CD8-positive, alpha-beta memory T cell (primary cell): ENCODE data around the gene SPAG8. TPM values are rescaled to one million over a fixed set of nuclear protein-coding genes. Genes with fewer than 3 reads are reported as not detected.

Experiments used
- CTCF ChIA-PET: fragments of 350-600 bp; sonication (Branson Sonifier 250); formaldehyde crosslinking; loops from one replicate; lab custom pipeline; 2021; ENCODE audit warnings: antibody characterized with exemption; lab: Charles Lee
- POLR2A ChIA-PET: fragments of 350-600 bp; sonication (Branson Sonifier 250); formaldehyde crosslinking; loops from one replicate; lab custom pipeline; 2021; ENCODE audit warnings: antibody characterized with exemption; lab: Charles Lee
- DNase-seq, 5 donors: peaks; one replicate each; pipeline versions ENCODE4 v3.0.0 to v3.0.0-alpha.2; 2020 to 2022; ENCODE audit warnings: mixed read lengths in 1 of 5
- H3K27ac ChIP-seq: one replicate; pipeline ENCODE4 v1.7.0; 2013; ENCODE audit warnings: low read depth, mild to moderate bottlenecking, low read length, moderate library complexity
- H3K27me3 ChIP-seq: 2 replicates; pipeline ENCODE4 v1.7.0; 2013; ENCODE audit warnings: low read length, mild to moderate bottlenecking; ENCODE audit not compliant: insufficient read depth, poor library complexity, severe bottlenecking
- H3K36me3 ChIP-seq: 2 replicates; pipeline ENCODE4 v1.7.0; 2013; ENCODE audit warnings: mild to moderate bottlenecking, low read length, moderate library complexity; ENCODE audit not compliant: insufficient read depth
- H3K4me1 ChIP-seq: 2 replicates; pipeline ENCODE4 v1.7.0; 2013; ENCODE audit warnings: mild to moderate bottlenecking, low read length, moderate library complexity; ENCODE audit not compliant: insufficient read depth
- H3K4me3 ChIP-seq: 2 replicates; pipeline ENCODE4 v1.7.0; 2013; ENCODE audit warnings: mild to moderate bottlenecking, low read length
- H3K9me3 ChIP-seq: 2 replicates; pipeline ENCODE4 v1.7.0; 2013; ENCODE audit warnings: mild to moderate bottlenecking, low read length
- H3K27ac Mint-ChIP-seq, 8 donors: one replicate each; pipeline ENCODE4 v1.8.0; 2020 to 2021; ENCODE audit warnings: mixed read lengths in 8 of 8, mild to moderate bottlenecking in 6 of 8, inconsistent platforms in 3 of 8, moderate library complexity in 3 of 8
- H3K27me3 Mint-ChIP-seq, 2 donors: one replicate each; pipeline ENCODE4 v1.8.0; 2020 to 2021; ENCODE audit warnings: mixed read lengths in 2 of 2, mild to moderate bottlenecking in 1 of 2, moderate library complexity in 1 of 2
- H3K36me3 Mint-ChIP-seq, 3 donors: one replicate each; pipeline ENCODE4 v1.8.0; 2020 to 2021; ENCODE audit warnings: mixed read lengths in 3 of 3, inconsistent platforms in 1 of 3, mild to moderate bottlenecking in 1 of 3
- H3K4me1 Mint-ChIP-seq, 3 donors: one replicate each; pipeline ENCODE4 v1.8.0; 2020 to 2021; ENCODE audit warnings: mixed read lengths in 3 of 3, inconsistent platforms in 1 of 3, mild to moderate bottlenecking in 1 of 3
- H3K4me3 Mint-ChIP-seq, 7 donors: one replicate each; pipeline ENCODE4 v1.8.0; 2020 to 2021; ENCODE audit warnings: mixed read lengths in 7 of 7, mild to moderate bottlenecking in 6 of 7, moderate library complexity in 4 of 7, inconsistent platforms in 2 of 7
- H3K9me3 Mint-ChIP-seq, 5 donors: one replicate each; pipeline ENCODE4 v1.8.0; 2020 to 2022; ENCODE audit warnings: mixed read lengths in 5 of 5, mild to moderate bottlenecking in 3 of 5, moderate library complexity in 2 of 5, inconsistent platforms in 1 of 5
- polyA plus RNA-seq: library from polyadenylated mRNA; unstranded; fragments of 300-500 nt; fragmentation: Illumina TruSeq; gene quantifications from one replicate; pipeline ENCODE4 v1.2.3, GENCODE V29; 2021
- total RNA-seq, 2 experiments: library from RNA; stranded (reverse); gene quantifications; one replicate each; pipeline ENCODE4 v1.2.3, GENCODE V29; 2021

Gene SPAG8
- total and polyA plus RNA-seq, 3 experiments from 2014 or later, result 0.79 to 1.8 (median 0.98) TPM

DNA sequence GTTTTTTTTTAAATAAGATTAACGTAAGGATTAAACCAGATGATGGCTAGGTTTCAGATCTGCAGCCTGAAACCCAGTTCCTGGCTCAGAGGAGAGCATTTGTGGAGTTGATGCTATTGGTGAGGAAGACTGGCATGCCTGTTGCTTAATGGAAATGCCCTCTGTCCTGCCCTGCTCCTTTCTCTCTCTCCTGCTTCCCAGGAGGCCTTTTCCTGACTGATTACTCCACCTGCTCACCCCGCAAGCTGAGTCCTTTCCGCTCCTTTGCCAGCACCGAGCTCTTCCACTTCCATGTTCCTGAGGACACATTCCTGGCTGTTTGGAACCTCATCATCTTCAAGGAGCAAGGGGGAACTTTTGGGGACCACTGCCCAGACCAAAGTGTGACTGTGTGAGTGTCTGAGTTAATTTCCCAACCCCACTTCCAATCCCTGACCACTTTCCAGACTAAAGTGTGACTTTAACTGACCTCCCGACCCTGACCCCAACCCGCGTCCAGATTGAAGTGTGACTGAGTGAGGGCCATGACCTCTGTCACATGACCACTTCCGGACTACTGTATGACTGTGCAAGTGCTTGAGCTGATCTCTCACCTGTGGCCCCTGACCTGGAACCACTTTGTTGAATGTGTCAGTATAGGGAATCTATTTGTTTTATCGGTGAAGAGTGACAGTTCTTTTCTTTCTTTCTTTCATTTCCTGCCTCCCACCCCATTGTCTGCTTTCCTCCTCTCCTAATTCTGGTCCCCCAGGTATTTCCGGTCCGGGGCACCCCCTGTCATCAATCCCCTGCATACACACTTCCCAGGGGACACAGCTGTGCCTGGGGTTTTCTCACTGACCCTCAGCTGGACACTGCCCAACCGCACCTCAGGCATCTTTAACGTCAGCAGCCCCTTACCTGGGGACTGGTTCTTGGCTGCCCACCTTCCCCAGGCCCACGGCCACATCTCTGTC is 22.5 kb upstream of the SPAG8 start:
- no peaks in the 10 kb centered on the region for H3K36me3 ChIP-seq
- no peak for DNase-seq
- Mint-ChIP-seq H3K27ac (peak overlapping the region in 3 of 8 donors; percentile 42 to 55 (median 44)), H3K4me3 (peak overlapping the region in 1 of 7 donors; percentile 51), H3K4me1 (peaks cover 8 to 24% (median 8%) of the 10 kb centered on the region in 3 donors), H3K27me3 (no peaks in the 10 kb centered on the region), H3K9me3 (no peaks in the 10 kb centered on the region), H3K36me3 (no peaks in the 10 kb centered on the region)
- ChIA-PET CTCF (interaction anchor here (0.8 to 2.8 kb wide), 5 partner anchors 9 to 98 kb away, joined by 3 to 18 read pairs (median 4); no protein-coding TSS in a partner anchor), POLR2A (interaction anchor here (0.7 kb wide), 1 partner anchor 80 kb away, joined by 9 read pairs; no protein-coding TSS in a partner anchor)
- H3K9me3 ChIP-seq, result no peaks in the 10 kb centered on the region
- H3K27ac ChIP-seq, result no peak overlapping the region
- H3K4me1 ChIP-seq, result peaks cover 7% of the 10 kb centered on the region
- H3K4me3 ChIP-seq, result no peak overlapping the region
- no peaks in the 10 kb centered on the region for H3K27me3 ChIP-seq

DNA sequence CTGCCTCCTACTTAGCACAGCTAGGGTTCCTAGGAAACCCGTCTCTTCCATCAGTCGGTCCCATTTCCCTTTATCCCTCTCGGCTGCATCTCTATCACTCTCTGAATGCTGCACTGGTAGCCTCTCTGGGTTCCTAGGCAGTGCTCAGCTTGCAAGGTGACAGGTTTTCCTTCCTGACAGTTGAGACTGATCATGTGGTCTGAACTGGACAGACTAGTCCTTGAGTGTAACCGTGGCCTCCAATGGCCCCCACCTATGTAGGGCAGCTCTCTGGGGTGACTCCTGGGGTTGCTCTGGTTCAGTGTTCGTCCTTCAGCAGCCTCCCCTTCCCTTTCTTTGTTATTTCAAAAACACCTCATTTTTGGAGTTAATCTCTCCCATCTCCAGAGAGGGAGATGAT is 20.8 kb upstream of the SPAG8 start:
- Histone ChIP-seq H3K9me3 (no peaks in the 10 kb centered on the region), H3K27me3 (no peaks in the 10 kb centered on the region), H3K27ac (no peak overlapping the region), H3K4me3 (no peak overlapping the region), H3K4me1 (peaks cover 14% of the 10 kb centered on the region), H3K36me3 (no peaks in the 10 kb centered on the region)
- Mint-ChIP-seq H3K4me3 (peak overlapping the region in 1 of 7 donors; percentile 78), H3K4me1 (peaks cover 18 to 34% (median 19%) of the 10 kb centered on the region in 3 donors), H3K36me3 (peaks cover 0 to 4% (median 0%) of the 10 kb centered on the region in 3 donors), H3K9me3 (no peaks in the 10 kb centered on the region), H3K27me3 (no peaks in the 10 kb centered on the region), H3K27ac (peak overlapping the region in 1 of 8 donors; percentile 43)
- POLR2A ChIA-PET, result no interaction called here
- no peak for DNase-seq
- CTCF ChIA-PET, result interaction anchor here (2.5 kb wide), 1 partner anchor 42 kb away, joined by 8 read pairs; no protein-coding TSS in a partner anchor

DNA sequence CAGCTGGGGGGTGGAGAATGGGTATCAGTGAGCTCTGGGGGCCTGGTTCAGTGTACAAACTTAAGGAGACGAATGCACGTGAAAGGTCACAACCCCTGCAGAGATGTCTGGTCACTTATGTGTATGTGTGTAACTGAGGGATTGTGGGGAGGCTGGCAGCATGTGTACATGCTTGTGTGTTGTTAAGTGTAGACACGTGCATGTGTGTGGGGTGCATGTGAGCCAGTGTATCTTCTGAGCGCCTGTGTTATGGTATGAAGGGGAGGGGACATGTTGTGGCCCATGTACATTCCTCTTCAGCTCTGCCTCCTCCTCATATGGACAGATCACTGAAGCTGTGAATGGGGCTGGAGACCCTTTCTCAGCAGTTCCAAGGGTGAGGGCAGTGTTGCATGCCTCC is 19.0 kb upstream of the SPAG8 start:
- H3K27me3 Mint-ChIP-seq, result no peaks in the 10 kb centered on the region
- H3K4me3 Mint-ChIP-seq, result peak overlapping the region in 5 of 7 donors; percentile 17 to 80 (median 48)
- POLR2A ChIA-PET, result interaction anchor here (0.7 kb wide), 1 partner anchor 102 kb away, joined by 3 read pairs; no protein-coding TSS in a partner anchor
- H3K36me3 Mint-ChIP-seq, result peaks cover 0 to 4% (median 0%) of the 10 kb centered on the region in 3 donors
- Histone ChIP-seq H3K4me3 (no peak overlapping the region), H3K27me3 (no peaks in the 10 kb centered on the region), H3K9me3 (no peaks in the 10 kb centered on the region), H3K36me3 (no peaks in the 10 kb centered on the region), H3K27ac (no peak overlapping the region), H3K4me1 (peaks cover 14% of the 10 kb centered on the region)
- H3K4me1 Mint-ChIP-seq, result peaks cover 21 to 36% (median 22%) of the 10 kb centered on the region in 3 donors
- CTCF ChIA-PET, result interaction anchor here (1.8 to 2.5 kb wide), 2 partner anchors 17 to 41 kb away, joined by 5 to 8 read pairs; partner anchors contain the start of gene HINT2
- no peak for DNase-seq
- no peaks in the 10 kb centered on the region for H3K9me3 Mint-ChIP-seq
- peak overlapping the region in 1 of 8 donors; percentile 68 for H3K27ac Mint-ChIP-seq

DNA sequence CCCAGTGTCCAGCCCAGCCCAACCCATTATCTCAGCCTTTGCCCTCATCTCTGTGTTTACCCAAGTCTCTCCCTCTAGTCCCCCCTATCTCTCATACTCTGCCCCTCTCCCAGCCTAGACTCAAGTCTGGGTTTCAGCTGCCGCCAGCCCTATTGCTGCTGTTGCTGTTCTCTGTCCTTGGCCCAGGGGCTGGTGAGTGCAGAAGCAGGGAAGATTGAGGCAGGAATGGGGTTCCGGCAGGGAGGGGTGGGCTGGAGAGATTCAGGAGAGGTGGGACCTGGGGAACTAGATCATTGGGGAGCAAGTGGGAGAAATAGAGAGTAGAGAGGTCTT is 17.7 kb upstream of the SPAG8 start:
- H3K4me3 ChIP-seq, result peak overlapping the region; percentile 90
- peak overlapping the region; percentile 64 for H3K27ac ChIP-seq
- ChIA-PET POLR2A (interaction anchor here (1.3 kb wide), 1 partner anchor 18 kb away, joined by 3 read pairs; the partner anchor contains the start of gene SPAG8), CTCF (no interaction called here)
- Mint-ChIP-seq H3K9me3 (no peaks in the 10 kb centered on the region), H3K4me3 (peak overlapping the region; percentile 79 to 89 (median 84)), H3K27ac (peak overlapping the region; percentile 81 to 95 (median 92)), H3K27me3 (no peaks in the 10 kb centered on the region), H3K36me3 (peaks cover 0 to 4% (median 0%) of the 10 kb centered on the region in 3 donors), H3K4me1 (peaks cover 22 to 38% (median 24%) of the 10 kb centered on the region in 3 donors)
- H3K4me1 ChIP-seq, result peaks cover 14% of the 10 kb centered on the region
- no peaks in the 10 kb centered on the region for H3K9me3 ChIP-seq
- DNase-seq, result no peak
- H3K27me3 ChIP-seq, result no peaks in the 10 kb centered on the region
- no peaks in the 10 kb centered on the region for H3K36me3 ChIP-seq

DNA sequence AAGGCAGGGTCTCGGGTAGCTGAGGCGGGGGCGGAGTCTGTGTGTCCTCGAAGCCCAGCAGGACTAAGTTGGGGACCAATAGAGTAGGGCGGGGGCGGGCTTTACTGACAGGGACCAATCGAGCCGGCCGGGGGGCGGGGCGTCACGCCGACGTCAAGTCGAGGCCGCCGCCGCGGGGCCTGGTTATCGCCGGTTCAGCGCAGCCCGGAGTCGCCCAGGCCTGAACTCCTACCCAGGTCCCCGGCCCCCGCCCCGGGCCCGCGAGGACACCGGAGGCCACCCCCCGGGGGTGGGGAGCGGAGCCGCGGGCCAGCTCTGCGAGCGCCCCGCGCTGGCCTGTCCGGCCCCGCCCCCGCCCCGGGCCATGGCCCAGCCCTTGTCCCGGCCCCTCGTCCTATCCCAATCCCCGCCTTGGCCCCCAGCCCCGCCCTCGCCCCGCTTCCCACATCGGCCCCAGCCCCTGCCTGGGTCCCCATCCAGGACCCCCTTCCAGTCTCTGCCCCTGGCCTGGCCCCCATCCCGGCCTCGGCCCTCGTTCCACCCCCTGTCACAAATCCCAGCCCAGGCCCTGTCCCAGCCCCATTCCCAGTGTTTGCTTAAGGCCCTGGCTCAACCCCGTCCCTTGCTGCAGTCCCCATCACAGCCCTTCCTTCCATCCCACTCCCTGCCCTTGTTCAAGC is 17.2 kb upstream of the SPAG8 start, which contains the start of gene TMEM8B:
TSS of gene TMEM8B (plus strand) at position 145 of the 680 bp plus-strand sequence. CDS start at position 365, 220 bp downstream.
- Histone ChIP-seq H3K4me1 (peaks cover 14% of the 10 kb centered on the region), H3K27ac (peak within 1 kb of the TSS; percentile 64), H3K36me3 (no peaks in the 10 kb centered on the region), H3K9me3 (no peaks in the 10 kb centered on the region), H3K27me3 (no peaks in the 10 kb centered on the region), H3K4me3 (peak within 1 kb of the TSS; percentile 90)
- Mint-ChIP-seq H3K27ac (peak within 1 kb of the TSS; percentile 81 to 99 (median 96)), H3K27me3 (no peaks in the 10 kb centered on the region), H3K36me3 (peaks cover 0 to 4% (median 0%) of the 10 kb centered on the region in 3 donors), H3K9me3 (no peaks in the 10 kb centered on the region), H3K4me3 (peak within 1 kb of the TSS; percentile 89 to 99 (median 94)), H3K4me1 (peaks cover 22 to 38% (median 24%) of the 10 kb centered on the region in 3 donors)
- ChIA-PET CTCF (interaction anchor here (1.1 to 1.5 kb wide), 2 partner anchors 15 to 39 kb away, joined by 3 to 5 read pairs; partner anchors contain the start of gene HINT2), POLR2A (interaction anchor here (0.6 to 1.5 kb wide), 4 partner anchors 14 to 119 kb away, joined by 3 to 5 read pairs (median 3); partner anchors contain the start of genes HINT2 and SPAG8)
- peak; percentile 86 to 96 (median 93) for DNase-seq

DNA sequence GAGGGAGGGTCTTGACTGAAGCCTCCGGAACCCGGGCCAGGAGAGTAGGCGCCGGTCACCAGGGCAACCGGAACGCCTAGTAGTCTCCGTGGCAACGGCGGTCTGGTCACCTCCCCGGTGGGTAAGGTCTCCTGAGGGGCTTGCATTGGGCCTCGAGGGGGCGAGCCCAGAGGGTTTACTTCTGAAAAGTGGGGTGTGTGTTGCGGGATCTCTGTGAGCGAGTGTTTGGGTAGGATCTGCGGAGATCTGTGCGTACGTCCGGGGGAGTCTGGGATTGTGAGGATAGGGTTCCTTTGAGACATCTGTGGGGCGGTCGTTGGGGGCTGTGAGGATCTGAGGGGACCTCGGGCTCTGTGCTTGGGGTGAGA is 16.6 kb upstream of the SPAG8 start, which contains the start of gene FAM221B:
TSS of gene FAM221B (minus strand) at position 17 of the 368 bp plus-strand sequence. CDS start 2,571 bp downstream, outside the sequence.
- Mint-ChIP-seq H3K4me3 (peak within 1 kb of the TSS; percentile 89 to 99 (median 94)), H3K9me3 (no peaks in the 10 kb centered on the region), H3K27ac (peak within 1 kb of the TSS; percentile 25 to 99 (median 96))

DNA sequence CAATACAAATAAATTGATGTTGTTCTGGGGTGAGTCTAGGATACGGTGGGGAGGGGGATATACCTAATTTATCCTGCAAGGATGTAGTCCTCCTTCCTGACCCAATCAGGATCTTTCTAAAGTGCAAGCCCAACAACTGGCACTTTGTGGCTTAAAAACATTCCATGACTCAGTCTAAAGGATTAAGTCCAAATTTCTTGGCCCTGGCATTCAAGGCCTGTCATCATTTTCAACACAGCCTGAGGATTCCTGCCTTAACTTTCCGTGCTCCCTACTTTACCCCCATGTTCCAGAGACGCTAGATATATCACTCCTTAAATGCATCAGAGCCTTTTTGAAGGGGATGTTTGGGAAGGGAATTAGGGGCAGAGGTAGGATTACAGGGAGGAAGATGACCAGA is 15.4 kb upstream of the SPAG8 start:
- H3K27me3 ChIP-seq, result no peaks in the 10 kb centered on the region
- ChIA-PET POLR2A (no interaction called here), CTCF (interaction anchor here (1.5 to 3.3 kb wide), 4 partner anchors 8 to 35 kb away, joined by 5 to 18 read pairs (median 10); partner anchors contain the start of genes HINT2 and NPR2)
- no peak for DNase-seq
- H3K4me3 Mint-ChIP-seq, result peak overlapping the region in 6 of 7 donors; percentile 47 to 99 (median 91)
- peaks cover 14% of the 10 kb centered on the region for H3K4me1 ChIP-seq
- H3K36me3 Mint-ChIP-seq, result peaks cover 0 to 4% (median 0%) of the 10 kb centered on the region in 3 donors
- H3K27me3 Mint-ChIP-seq, result no peaks in the 10 kb centered on the region
- no peak overlapping the region for H3K4me3 ChIP-seq
- H3K9me3 Mint-ChIP-seq, result no peaks in the 10 kb centered on the region
- no peak overlapping the region for H3K27ac ChIP-seq
- H3K27ac Mint-ChIP-seq, result peak overlapping the region in 4 of 8 donors; percentile 25 to 96 (median 66)
- H3K36me3 ChIP-seq, result no peaks in the 10 kb centered on the region
- no peaks in the 10 kb centered on the region for H3K9me3 ChIP-seq
- H3K4me1 Mint-ChIP-seq, result peaks cover 22 to 35% (median 24%) of the 10 kb centered on the region in 3 donors

More for the DNA sequence above, 16.6 kb upstream of the SPAG8 start, which contains the start of gene FAM221B:
- H3K4me3 ChIP-seq, result peak within 1 kb of the TSS; percentile 90
- H3K27ac ChIP-seq, result peak within 1 kb of the TSS; percentile 64
- ChIA-PET CTCF (interaction anchor here (1.1 to 1.5 kb wide), 2 partner anchors 14 to 38 kb away, joined by 3 to 5 read pairs; partner anchors contain the start of gene HINT2), POLR2A (interaction anchor here (0.6 to 1.5 kb wide), 4 partner anchors 14 to 119 kb away, joined by 3 to 5 read pairs (median 3); partner anchors contain the start of genes HINT2 and SPAG8)
- peak in 2 of 5 donors; percentile 10 to 38 for DNase-seq
- peaks cover 14% of the 10 kb centered on the region for H3K4me1 ChIP-seq
- H3K27me3 ChIP-seq, result no peaks in the 10 kb centered on the region
- H3K36me3 ChIP-seq, result no peaks in the 10 kb centered on the region
- no peaks in the 10 kb centered on the region for H3K27me3 Mint-ChIP-seq
- peaks cover 0 to 4% (median 0%) of the 10 kb centered on the region in 3 donors for H3K36me3 Mint-ChIP-seq
- no peaks in the 10 kb centered on the region for H3K9me3 ChIP-seq
- peaks cover 22 to 38% (median 24%) of the 10 kb centered on the region in 3 donors for H3K4me1 Mint-ChIP-seq
